IPS-18a (cell line): ENCODE results near the gene PDZK1IP1.
"Not testable (repeated sequence)": the region's sequence is repeated elsewhere in the genome, so short reads cannot be mapped to it uniquely, and the experiment has no call there.

ENCODE experiments used
- H3K27ac ChIP-seq: one replicate; pipeline ENCODE4 v1.5.1; 2013; ENCODE audit warnings: low read length
- H3K27me3 ChIP-seq: one replicate; pipeline ENCODE4 v1.6.1; 2013; ENCODE audit warnings: mild to moderate bottlenecking, low read length; ENCODE audit not compliant: control insufficient read depth, insufficient read depth
- H3K36me3 ChIP-seq: one replicate; pipeline ENCODE4 v1.6.1; 2013; ENCODE audit warnings: low read depth, low read length; ENCODE audit not compliant: control insufficient read depth
- H3K4me1 ChIP-seq: one replicate; pipeline ENCODE4 v1.6.1; 2013; ENCODE audit warnings: low read depth, low read length; ENCODE audit not compliant: control insufficient read depth
- H3K4me3 ChIP-seq: one replicate; pipeline ENCODE4 v1.5.1; 2013; ENCODE audit warnings: low read length
- H3K9ac ChIP-seq: one replicate; pipeline ENCODE4 v1.6.1; 2013; ENCODE audit warnings: mild to moderate bottlenecking, low read length, moderate library complexity
- H3K9me3 ChIP-seq: one replicate; pipeline ENCODE4 v1.6.1; 2013; ENCODE audit warnings: low read depth, low read length; ENCODE audit not compliant: control insufficient read depth

Gene PDZK1IP1

DNA sequence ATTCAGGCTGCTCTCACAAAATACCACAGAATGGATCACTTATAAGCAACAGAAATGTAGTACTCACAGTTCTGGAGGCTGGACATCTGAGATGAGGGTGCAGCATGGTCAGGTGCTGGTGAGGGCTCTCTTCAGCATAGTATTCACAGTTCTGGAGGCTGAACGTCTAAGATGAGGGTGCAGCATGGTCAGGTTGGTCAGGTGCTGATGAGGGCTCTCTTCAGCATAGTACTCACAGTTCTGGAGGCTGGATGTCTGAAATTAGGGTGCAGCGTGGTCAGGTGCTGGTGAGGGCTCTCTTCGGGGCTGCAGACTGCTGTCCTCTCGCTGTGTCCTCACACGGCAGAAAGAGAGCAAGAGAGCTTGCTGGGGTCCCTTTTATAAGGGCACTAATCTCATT lies 17.1 kb downstream of the PDZK1IP1 start:
- Histone ChIP-seq H3K27ac (no peak overlapping the region), H3K9me3 (no peaks in the 10 kb centered on the region), H3K4me3 (no peak overlapping the region), H3K27me3 (no peaks in the 10 kb centered on the region), H3K36me3 (no peaks in the 10 kb centered on the region), H3K4me1 (no peaks in the 10 kb centered on the region), H3K9ac (no peak overlapping the region)

DNA sequence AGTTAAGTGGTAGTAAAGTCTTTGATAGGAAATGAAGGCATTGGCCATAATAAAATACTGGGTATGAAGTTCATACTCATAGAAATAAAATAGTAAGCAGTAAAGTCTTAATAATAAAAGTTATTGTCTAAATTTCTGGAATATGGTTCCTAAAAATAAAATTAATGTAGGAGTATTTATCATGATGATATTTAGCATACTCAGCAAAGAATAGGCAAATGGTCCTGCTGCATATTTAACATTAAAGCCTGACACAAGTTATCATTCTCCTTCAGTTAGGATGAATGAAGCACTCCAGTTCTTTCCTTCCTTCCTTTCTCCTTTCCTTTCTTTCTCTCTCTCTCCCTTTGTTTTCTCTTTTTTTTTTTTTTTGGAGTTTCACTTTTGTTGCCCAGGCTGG lies 25.3 kb downstream of the PDZK1IP1 start:
- Histone ChIP-seq H3K4me3 (no peak overlapping the region), H3K27ac (no peak overlapping the region), H3K9me3 (no peaks in the 10 kb centered on the region)

DNA sequence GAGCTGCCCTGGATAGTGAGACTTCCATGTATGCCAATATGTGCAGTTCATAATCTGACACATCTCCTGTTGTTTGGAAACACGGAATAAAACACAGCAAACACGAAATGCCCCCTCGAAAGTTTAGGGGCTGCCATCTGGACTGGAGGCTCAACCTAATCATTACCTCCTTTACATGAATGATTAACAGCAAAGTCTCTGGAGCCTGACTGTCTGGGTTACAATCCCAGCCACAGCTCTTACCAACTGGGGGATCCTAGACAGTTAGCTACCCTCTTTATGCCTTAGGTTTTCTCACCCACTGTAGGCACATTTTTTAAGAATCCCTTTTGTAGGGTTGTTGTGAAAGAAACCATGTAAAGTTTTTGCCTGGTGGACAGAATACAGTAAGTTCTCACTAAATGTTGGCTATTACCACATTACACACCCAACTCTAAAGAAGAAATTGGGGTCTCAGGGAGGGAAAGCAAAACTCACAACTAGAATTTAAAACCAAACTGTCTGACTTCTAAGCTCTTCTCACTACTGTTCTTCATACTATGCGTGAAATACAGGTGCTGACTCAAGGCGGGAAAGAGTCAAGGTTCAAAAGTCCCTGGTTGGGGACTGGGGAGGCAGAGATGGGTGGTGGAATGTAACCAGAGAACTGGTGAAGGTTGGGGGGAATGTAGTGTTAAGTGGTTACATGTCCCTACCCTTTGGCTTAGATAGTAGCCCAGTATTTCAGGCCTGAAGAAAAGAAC lies 28.4 kb downstream of the PDZK1IP1 start:
- Histone ChIP-seq H3K9ac (no peak overlapping the region), H3K4me1 (no peaks in the 10 kb centered on the region)

More for the DNA sequence above, 25.3 kb downstream of the PDZK1IP1 start:
- no peaks in the 10 kb centered on the region for H3K36me3 ChIP-seq
- H3K27me3 ChIP-seq: no peaks in the 10 kb centered on the region
- no peak overlapping the region for H3K9ac ChIP-seq
- no peaks in the 10 kb centered on the region for H3K4me1 ChIP-seq

DNA sequence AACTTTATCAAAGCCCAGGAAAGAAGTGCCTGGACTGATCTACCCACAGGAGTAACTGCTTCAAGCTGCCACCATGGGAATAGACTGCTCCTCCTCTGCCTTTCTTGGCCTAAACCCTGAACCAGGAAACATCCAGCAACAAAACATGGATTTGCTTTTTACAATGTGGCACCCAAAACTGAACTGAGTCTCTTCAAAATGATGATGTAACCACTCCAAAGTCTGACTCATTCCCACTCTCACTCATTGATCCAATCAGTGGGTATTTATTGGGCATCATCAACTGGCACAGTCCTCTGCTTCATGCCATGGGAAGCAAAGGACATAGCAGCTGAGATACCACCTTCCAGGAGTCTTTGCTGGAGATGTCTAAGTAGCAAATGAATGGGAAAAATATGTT lies 29.1 kb downstream of the PDZK1IP1 start:
- Histone ChIP-seq H3K27me3 (no peaks in the 10 kb centered on the region), H3K36me3 (no peaks in the 10 kb centered on the region), H3K27ac (no peak overlapping the region), H3K4me1 (no peaks in the 10 kb centered on the region), H3K9me3 (no peaks in the 10 kb centered on the region), H3K9ac (no peak overlapping the region), H3K4me3 (no peak overlapping the region)

More for the DNA sequence above, 28.4 kb downstream of the PDZK1IP1 start:
- H3K4me3 ChIP-seq: no peak overlapping the region
- H3K36me3 ChIP-seq: no peaks in the 10 kb centered on the region
- H3K9me3 ChIP-seq: no peaks in the 10 kb centered on the region
- H3K27ac ChIP-seq: no peak overlapping the region
- H3K27me3 ChIP-seq: no peaks in the 10 kb centered on the region

DNA sequence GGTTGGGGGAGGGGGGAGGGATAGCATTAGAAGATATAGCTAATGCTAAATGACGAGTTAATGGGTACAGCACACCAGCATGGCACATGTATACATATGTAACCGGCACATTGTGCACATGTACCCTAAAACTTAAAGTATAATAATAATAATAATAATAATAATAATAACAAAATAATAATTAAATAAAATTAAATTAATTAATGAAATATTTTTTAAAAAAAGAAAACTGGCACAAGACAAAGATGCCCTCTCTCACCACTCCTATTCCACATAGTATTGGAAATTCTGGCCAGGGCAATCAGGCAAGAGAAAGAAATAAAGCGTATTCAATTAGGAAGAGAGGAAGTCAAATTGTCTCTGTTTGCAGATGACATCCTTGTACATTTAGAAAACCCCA lies 31.9 kb downstream of the PDZK1IP1 start:
- H3K9ac ChIP-seq, H3K4me3 ChIP-seq, H3K27ac ChIP-seq, H3K36me3 ChIP-seq, H3K9me3 ChIP-seq, H3K27me3 ChIP-seq, H3K4me1 ChIP-seq: not testable (repeated sequence)

DNA sequence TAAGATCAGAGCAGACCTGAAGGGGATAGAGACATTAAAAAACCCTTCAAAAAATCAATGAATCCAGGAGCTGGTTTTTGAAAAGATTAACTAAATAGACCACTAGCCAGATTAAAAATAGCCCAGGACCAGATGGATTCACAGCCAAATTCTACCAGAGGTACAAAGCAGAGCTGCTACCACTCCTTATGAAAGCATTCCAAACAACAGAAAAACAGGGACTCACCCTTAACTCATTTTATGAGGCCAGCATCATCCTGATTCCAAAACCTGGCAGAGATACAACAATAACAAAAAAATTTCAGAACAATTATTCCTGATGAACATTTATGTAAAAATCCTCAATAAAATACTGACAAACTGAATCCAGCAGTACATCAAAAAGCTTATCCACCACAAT lies 33.4 kb downstream of the PDZK1IP1 start:
- H3K4me3 ChIP-seq, H3K27ac ChIP-seq, H3K36me3 ChIP-seq, H3K9me3 ChIP-seq, H3K9ac ChIP-seq, H3K4me1 ChIP-seq, H3K27me3 ChIP-seq: not testable (repeated sequence)

DNA sequence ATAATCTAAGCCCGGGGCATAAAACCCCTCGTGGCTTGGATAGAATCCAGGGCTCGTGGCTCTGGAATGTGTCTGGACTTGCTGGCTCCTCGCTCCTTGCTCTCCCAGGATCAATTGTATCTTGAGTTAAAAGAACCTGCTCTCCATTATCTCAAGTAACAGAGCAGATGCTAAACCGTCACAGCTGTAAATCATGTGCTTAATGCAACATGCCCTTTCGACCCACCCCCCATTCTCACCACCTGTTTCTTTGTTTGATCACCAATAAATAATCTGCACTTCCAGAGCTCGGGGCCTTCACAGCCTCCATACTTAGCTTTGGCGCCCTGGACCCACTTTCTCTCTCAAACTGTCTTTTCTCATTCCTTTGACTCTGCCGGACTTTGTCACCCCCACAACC lies 40.7 kb downstream of the PDZK1IP1 start:
- not testable (repeated sequence) for H3K9ac ChIP-seq, H3K4me1 ChIP-seq, H3K36me3 ChIP-seq, H3K27ac ChIP-seq, H3K9me3 ChIP-seq, H3K4me3 ChIP-seq, H3K27me3 ChIP-seq

DNA sequence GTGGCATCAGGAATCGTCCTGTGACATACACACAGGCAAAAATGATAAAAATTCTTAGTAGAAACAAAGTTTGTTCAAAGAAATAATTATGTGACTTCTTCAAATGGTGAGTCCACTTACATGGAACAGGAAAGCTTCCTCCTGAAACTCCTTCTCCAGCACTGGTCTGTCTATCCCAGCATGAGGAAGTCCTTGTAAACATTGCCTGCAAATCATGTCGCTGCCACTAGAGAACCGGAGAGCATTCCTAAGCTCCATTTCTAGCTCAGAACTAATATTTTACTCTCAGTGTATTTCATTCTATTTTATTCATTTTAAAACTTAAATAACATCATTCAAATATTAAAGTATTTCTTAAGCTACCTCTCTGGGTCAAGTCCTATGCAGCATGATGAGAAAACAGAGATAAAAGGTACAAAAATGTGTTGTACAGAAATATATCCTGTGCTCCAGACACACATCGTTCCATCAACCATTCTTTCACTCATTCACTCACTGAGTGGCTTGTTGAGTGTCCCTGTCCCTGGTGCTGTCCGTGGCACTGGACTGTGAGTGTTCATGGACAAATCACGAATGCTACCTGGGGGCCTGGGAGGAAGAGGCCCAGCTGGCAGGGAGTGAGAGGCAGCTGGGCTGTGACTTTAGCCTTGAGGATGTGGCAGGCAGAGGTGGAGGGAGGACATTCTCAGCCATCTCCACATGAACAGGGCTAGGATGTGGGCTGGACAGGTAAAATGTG lies 42.6 kb downstream of the PDZK1IP1 start:
- no peaks in the 10 kb centered on the region for H3K4me1 ChIP-seq
- H3K27ac ChIP-seq: no peak overlapping the region
- no peaks in the 10 kb centered on the region for H3K36me3 ChIP-seq
- no peak overlapping the region for H3K4me3 ChIP-seq
- H3K9me3 ChIP-seq: no peaks in the 10 kb centered on the region
- H3K9ac ChIP-seq: no peak overlapping the region
- no peaks in the 10 kb centered on the region for H3K27me3 ChIP-seq

DNA sequence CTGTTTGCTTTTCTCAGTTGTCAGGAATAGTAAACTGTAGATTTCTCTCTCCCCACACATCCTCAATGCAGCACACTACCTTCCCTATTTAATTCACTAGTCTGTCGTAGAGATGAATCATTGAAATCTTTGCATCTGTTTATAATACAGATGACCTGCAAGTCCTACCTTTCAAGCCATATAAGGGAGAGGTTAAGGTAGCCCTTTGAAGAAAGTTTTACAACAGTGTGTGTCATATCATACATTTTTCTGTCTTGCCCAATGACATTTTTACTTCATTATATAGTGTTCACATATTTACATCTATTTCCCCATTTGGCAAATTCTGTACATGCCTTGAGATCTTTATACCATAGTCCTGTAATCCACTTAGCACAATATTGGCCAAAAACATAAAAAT lies 43.3 kb downstream of the PDZK1IP1 start:
- H3K4me3 ChIP-seq, H3K27ac ChIP-seq, H3K27me3 ChIP-seq, H3K9ac ChIP-seq, H3K36me3 ChIP-seq, H3K9me3 ChIP-seq, H3K4me1 ChIP-seq: not testable (repeated sequence)

DNA sequence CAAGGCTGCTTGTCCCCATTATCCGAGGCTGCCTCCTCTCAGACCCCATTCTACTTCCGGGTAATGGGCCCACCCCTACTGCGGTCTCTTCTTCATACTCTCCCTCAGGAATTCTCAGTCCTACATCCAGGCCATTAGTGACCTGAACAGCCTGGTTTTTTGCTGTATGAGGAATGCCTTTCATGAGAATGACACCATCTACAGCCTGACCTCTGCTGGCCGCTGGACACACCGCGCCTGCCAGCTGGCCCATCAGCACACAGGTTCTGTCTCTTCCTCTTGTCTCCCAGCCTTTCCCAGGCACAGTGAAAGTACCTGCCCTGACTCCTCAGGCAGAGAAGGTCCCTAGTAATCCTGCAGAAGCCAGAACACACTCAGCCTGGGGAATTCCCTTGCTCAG lies 46.2 kb downstream of the PDZK1IP1 start:
- H3K9ac ChIP-seq, H3K27ac ChIP-seq, H3K27me3 ChIP-seq, H3K4me3 ChIP-seq, H3K9me3 ChIP-seq, H3K36me3 ChIP-seq, H3K4me1 ChIP-seq: not testable (repeated sequence)

DNA sequence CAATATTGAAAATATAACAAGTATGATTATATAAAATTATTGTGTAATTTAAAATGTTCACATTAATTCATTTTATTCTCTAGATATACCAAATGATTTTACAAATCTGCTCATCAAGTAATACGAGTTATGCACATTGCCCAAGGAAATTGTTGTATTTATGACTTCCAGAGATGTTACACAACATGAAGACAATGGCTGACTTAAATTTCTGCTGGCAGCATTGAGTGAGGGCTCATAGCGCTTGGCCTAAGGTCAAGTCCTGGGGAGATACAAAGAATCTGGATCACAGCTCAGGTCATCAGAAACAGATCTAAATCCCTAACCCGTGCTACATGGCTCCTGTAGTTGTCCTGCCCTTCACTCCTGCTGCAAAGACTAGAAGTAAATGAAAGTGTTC lies 49.5 kb downstream of the PDZK1IP1 start:
- H3K36me3 ChIP-seq, H3K4me1 ChIP-seq, H3K9me3 ChIP-seq, H3K27ac ChIP-seq, H3K9ac ChIP-seq, H3K4me3 ChIP-seq, H3K27me3 ChIP-seq: not testable (repeated sequence)
